ENCODE data around the gene FIBCD1.
A peak's percentile ranks its signal among the peaks of the same experiment; 100 is the strongest.

FIBCD1 gene

GRCh38 chr9:130952065-130952762 is 13.2 kb upstream of the FIBCD1 start:
- no peak for DNase-seq

- DNase-seq: no peak
These were observed 10.9 kb upstream of the FIBCD1 start for GRCh38 chr9:130950039-130950311.

- no peak for DNase-seq
These were observed 10.4 kb upstream of the FIBCD1 start for GRCh38 chr9:130949188-130950038.

- no peak for DNase-seq
These were observed 9.2 kb upstream of the FIBCD1 start for GRCh38 chr9:130948266-130948665.

GRCh38 chr9:130947618-130948140 is 8.6 kb upstream of the FIBCD1 start:
- no peak for DNase-seq

GRCh38 chr9:130946766-130947617 is 7.9 kb upstream of the FIBCD1 start:
- DNase-seq: no peak

- DNase-seq: no peak
These were observed 6.1 kb upstream of the FIBCD1 start for GRCh38 chr9:130945173-130945572.

GRCh38 chr9:130944510-130945058 is 5.5 kb upstream of the FIBCD1 start:
- DNase-seq: no peak

GRCh38 chr9:130943777-130944176 is 4.7 kb upstream of the FIBCD1 start:
- DNase-seq: no peak

- no peak for DNase-seq
These were observed 4.2 kb upstream of the FIBCD1 start for GRCh38 chr9:130943221-130943620.

- no peak for DNase-seq
These were observed 3.6 kb upstream of the FIBCD1 start for GRCh38 chr9:130942679-130943078.

- no peak for DNase-seq
These were observed 3.0 kb upstream of the FIBCD1 start for GRCh38 chr9:130942084-130942483.

- DNase-seq: peak; percentile 56
These were observed 1.9 kb upstream of the FIBCD1 start for GRCh38 chr9:130940693-130941576.

- no peak for DNase-seq
These were observed 1.0 kb upstream of the FIBCD1 start for GRCh38 chr9:130940027-130940549.

- no peak for DNase-seq
These were observed 469 bp upstream of the FIBCD1 start for GRCh38 chr9:130939405-130940026.

GRCh38 chr9:130938184-130938651 is 829 bp downstream of the FIBCD1 start:
- DNase-seq: no peak

- DNase-seq: no peak
These were observed 1.6 kb downstream of the FIBCD1 start for GRCh38 chr9:130937146-130938076.

GRCh38 chr9:130936285-130937117 is 2.5 kb downstream of the FIBCD1 start:
- no peak for DNase-seq
